ENCODE results near the gene FOXI1.
"Not testable (repeated sequence)": the region's sequence is repeated elsewhere in the genome, so short reads cannot be mapped to it uniquely, and the experiment has no call there.

The FOXI1 gene

GRCh38 chr5:170138273-170138672, 32.6 kb downstream of the FOXI1 start:
- H2AK5ac ChIP-seq (ENCODE audit: low read length), result no peak overlapping the region
- H3K36me3 ChIP-seq (ENCODE audit: control insufficient read depth in 1 of 2, insufficient read depth in 2 of 2, low read length in 2 of 2), result no peaks in the 10 kb centered on the region
- no peaks in the 10 kb centered on the region for H3K79me2 ChIP-seq (ENCODE audit: control insufficient read depth, insufficient read depth, low read length, poor library complexity)
- H3K4me2 ChIP-seq (ENCODE audit: low read length), result no peak overlapping the region
- H3K27me3 ChIP-seq (ENCODE audit: insufficient read depth, low read length), result no peaks in the 10 kb centered on the region
- peaks cover 0 to 4% of the 10 kb centered on the region in 2 experiments for H3K4me1 ChIP-seq (ENCODE audit: control insufficient read depth in 1 of 2, insufficient read depth in 2 of 2, low read length in 2 of 2)
- H3K9me3 ChIP-seq (ENCODE audit: insufficient read depth, low read depth, low read length), result no peaks in the 10 kb centered on the region
- no peak overlapping the region for H3K18ac ChIP-seq (ENCODE audit: low read length)
- no peak overlapping the region for H3K4me3 ChIP-seq (ENCODE audit: low read depth, low read length)
- H4K8ac ChIP-seq (ENCODE audit: low read depth, low read length), result no peak overlapping the region
- no peak overlapping the region for H3K4ac ChIP-seq (ENCODE audit: low read depth, low read length)
- no CpG with 5 or more reads among the region's 4 CpGs for WGBS (ENCODE audit: extremely low coverage, insufficient coverage, insufficient read length)
- H4K91ac ChIP-seq (ENCODE audit: low read depth, low read length), result no peak overlapping the region
- H3K14ac ChIP-seq (ENCODE audit: low read length), result no peak overlapping the region
- no peak for DNase-seq
- H3K9ac ChIP-seq (ENCODE audit: low read length), result no peak overlapping the region
- H3K79me1 ChIP-seq (ENCODE audit: low read length), result no peaks in the 10 kb centered on the region
- H2AFZ ChIP-seq (ENCODE audit: insufficient read depth, low read length, poor library complexity), result no peak overlapping the region
- H2BK5ac ChIP-seq (ENCODE audit: low read depth, low read length, poor library complexity), result no peak overlapping the region
- H2BK120ac ChIP-seq (ENCODE audit: insufficient read depth, low read length, poor library complexity), result no peak overlapping the region
- no peak overlapping the region for H3K23ac ChIP-seq (ENCODE audit: low read length)
- no peak overlapping the region for H3K27ac ChIP-seq (ENCODE audit: low read depth, low read length)
- H2BK12ac ChIP-seq (ENCODE audit: low read length), result no peak overlapping the region
- H4K12ac ChIP-seq (ENCODE audit: low read depth, low read length), result no peak overlapping the region

GRCh38 chr5:170139786-170140335, 34.2 kb downstream of the FOXI1 start:
- Histone ChIP-seq H4K12ac (ENCODE audit: low read depth, low read length) (no peak overlapping the region), H3K23ac (ENCODE audit: low read length) (no peak overlapping the region), H2BK5ac (ENCODE audit: low read depth, low read length, poor library complexity) (no peak overlapping the region), H3K79me1 (ENCODE audit: low read length) (no peaks in the 10 kb centered on the region), H3K9ac (ENCODE audit: low read length) (no peak overlapping the region), H3K4ac (ENCODE audit: low read depth, low read length) (no peak overlapping the region), H4K91ac (ENCODE audit: low read depth, low read length) (no peak overlapping the region), H3K4me2 (ENCODE audit: low read length) (no peak overlapping the region), H3K9me3 (ENCODE audit: insufficient read depth, low read depth, low read length) (no peaks in the 10 kb centered on the region), H4K8ac (ENCODE audit: low read depth, low read length) (no peak overlapping the region), H3K18ac (ENCODE audit: low read length) (no peak overlapping the region), H2AK5ac (ENCODE audit: low read length) (no peak overlapping the region), H3K79me2 (ENCODE audit: control insufficient read depth, insufficient read depth, low read length, poor library complexity) (no peaks in the 10 kb centered on the region), H3K14ac (ENCODE audit: low read length) (no peak overlapping the region), H3K27me3 (ENCODE audit: insufficient read depth, low read length) (no peaks in the 10 kb centered on the region), H3K27ac (ENCODE audit: low read depth, low read length) (no peak overlapping the region), H3K4me3 (ENCODE audit: low read depth, low read length) (no peak overlapping the region), H2BK12ac (ENCODE audit: low read length) (no peak overlapping the region), H2BK120ac (ENCODE audit: insufficient read depth, low read length, poor library complexity) (no peak overlapping the region), H2AFZ (ENCODE audit: insufficient read depth, low read length, poor library complexity) (no peak overlapping the region), H3K4me1 (ENCODE audit: control insufficient read depth in 1 of 2, insufficient read depth in 2 of 2, low read length in 2 of 2) (peaks cover 0 to 4% of the 10 kb centered on the region in 2 experiments), H3K36me3 (ENCODE audit: control insufficient read depth in 1 of 2, insufficient read depth in 2 of 2, low read length in 2 of 2) (no peaks in the 10 kb centered on the region)
- WGBS (ENCODE audit: extremely low coverage, insufficient coverage, insufficient read length), result no CpG with 5 or more reads among the region's 9 CpGs
- no peak for DNase-seq

- H3K4me1 ChIP-seq (ENCODE audit: control insufficient read depth in 1 of 2, insufficient read depth in 2 of 2, low read length in 2 of 2); H3K9me3 ChIP-seq (ENCODE audit: insufficient read depth, low read depth, low read length); H3K27ac ChIP-seq (ENCODE audit: low read depth, low read length); H3K9ac ChIP-seq (ENCODE audit: low read length); H4K91ac ChIP-seq (ENCODE audit: low read depth, low read length); H2BK12ac ChIP-seq (ENCODE audit: low read length); H3K79me2 ChIP-seq (ENCODE audit: control insufficient read depth, insufficient read depth, low read length, poor library complexity); H2BK5ac ChIP-seq (ENCODE audit: low read depth, low read length, poor library complexity); H4K8ac ChIP-seq (ENCODE audit: low read depth, low read length); H3K14ac ChIP-seq (ENCODE audit: low read length); H3K4me3 ChIP-seq (ENCODE audit: low read depth, low read length); H2AK5ac ChIP-seq (ENCODE audit: low read length); H3K23ac ChIP-seq (ENCODE audit: low read length); H4K12ac ChIP-seq (ENCODE audit: low read depth, low read length); H3K4ac ChIP-seq (ENCODE audit: low read depth, low read length); H3K79me1 ChIP-seq (ENCODE audit: low read length); H3K36me3 ChIP-seq (ENCODE audit: control insufficient read depth in 1 of 2, insufficient read depth in 2 of 2, low read length in 2 of 2); H2AFZ ChIP-seq (ENCODE audit: insufficient read depth, low read length, poor library complexity); H3K4me2 ChIP-seq (ENCODE audit: low read length); H3K27me3 ChIP-seq (ENCODE audit: insufficient read depth, low read length); H3K18ac ChIP-seq (ENCODE audit: low read length); H2BK120ac ChIP-seq (ENCODE audit: insufficient read depth, low read length, poor library complexity): not testable (repeated sequence)
- DNase-seq, result peak; percentile 11 to 26
- no CpG with 5 or more reads among the region's 7 CpGs for WGBS (ENCODE audit: extremely low coverage, insufficient coverage, insufficient read length)
Observed at GRCh38 chr5:170141196-170141595, 35.5 kb downstream of the FOXI1 start.

GRCh38 chr5:170141636-170142035, 35.9 kb downstream of the FOXI1 start:
- no peaks in the 10 kb centered on the region for H3K4me1 ChIP-seq (ENCODE audit: control insufficient read depth in 1 of 2, insufficient read depth in 2 of 2, low read length in 2 of 2)

More at GRCh38 chr5:170141636-170142035, 35.9 kb downstream of the FOXI1 start:
- no peaks in the 10 kb centered on the region for H3K79me2 ChIP-seq (ENCODE audit: control insufficient read depth, insufficient read depth, low read length, poor library complexity)
- H3K9me3 ChIP-seq (ENCODE audit: insufficient read depth, low read depth, low read length), result no peaks in the 10 kb centered on the region
- no peak overlapping the region for H2BK120ac ChIP-seq (ENCODE audit: insufficient read depth, low read length, poor library complexity)
- no peak overlapping the region for H3K27ac ChIP-seq (ENCODE audit: low read depth, low read length)
- H2BK12ac ChIP-seq (ENCODE audit: low read length), result no peak overlapping the region
- no peak overlapping the region for H3K18ac ChIP-seq (ENCODE audit: low read length)
- H3K4me3 ChIP-seq (ENCODE audit: low read depth, low read length), result no peak overlapping the region
- DNase-seq, result no peak
- no peak overlapping the region for H4K8ac ChIP-seq (ENCODE audit: low read depth, low read length)
- no peaks in the 10 kb centered on the region for H3K79me1 ChIP-seq (ENCODE audit: low read length)
- H3K23ac ChIP-seq (ENCODE audit: low read length), result no peak overlapping the region
- H3K4me2 ChIP-seq (ENCODE audit: low read length), result no peak overlapping the region
- no peaks in the 10 kb centered on the region for H3K36me3 ChIP-seq (ENCODE audit: control insufficient read depth in 1 of 2, insufficient read depth in 2 of 2, low read length in 2 of 2)
- H2BK5ac ChIP-seq (ENCODE audit: low read depth, low read length, poor library complexity), result no peak overlapping the region
- no peak overlapping the region for H4K12ac ChIP-seq (ENCODE audit: low read depth, low read length)
- no peak overlapping the region for H3K14ac ChIP-seq (ENCODE audit: low read length)
- H4K91ac ChIP-seq (ENCODE audit: low read depth, low read length), result no peak overlapping the region
- no peak overlapping the region for H3K4ac ChIP-seq (ENCODE audit: low read depth, low read length)
- no peaks in the 10 kb centered on the region for H3K27me3 ChIP-seq (ENCODE audit: insufficient read depth, low read length)
- no peak overlapping the region for H3K9ac ChIP-seq (ENCODE audit: low read length)
- no CpG with 5 or more reads among the region's 14 CpGs for WGBS (ENCODE audit: extremely low coverage, insufficient coverage, insufficient read length)
- no peak overlapping the region for H2AFZ ChIP-seq (ENCODE audit: insufficient read depth, low read length, poor library complexity)
- no peak overlapping the region for H2AK5ac ChIP-seq (ENCODE audit: low read length)
